ENCODE measurements around the gene PCDHGC3.
A peak's percentile ranks its signal among the peaks of the same experiment; 100 is the strongest.

Gene PCDHGC3

DNA sequence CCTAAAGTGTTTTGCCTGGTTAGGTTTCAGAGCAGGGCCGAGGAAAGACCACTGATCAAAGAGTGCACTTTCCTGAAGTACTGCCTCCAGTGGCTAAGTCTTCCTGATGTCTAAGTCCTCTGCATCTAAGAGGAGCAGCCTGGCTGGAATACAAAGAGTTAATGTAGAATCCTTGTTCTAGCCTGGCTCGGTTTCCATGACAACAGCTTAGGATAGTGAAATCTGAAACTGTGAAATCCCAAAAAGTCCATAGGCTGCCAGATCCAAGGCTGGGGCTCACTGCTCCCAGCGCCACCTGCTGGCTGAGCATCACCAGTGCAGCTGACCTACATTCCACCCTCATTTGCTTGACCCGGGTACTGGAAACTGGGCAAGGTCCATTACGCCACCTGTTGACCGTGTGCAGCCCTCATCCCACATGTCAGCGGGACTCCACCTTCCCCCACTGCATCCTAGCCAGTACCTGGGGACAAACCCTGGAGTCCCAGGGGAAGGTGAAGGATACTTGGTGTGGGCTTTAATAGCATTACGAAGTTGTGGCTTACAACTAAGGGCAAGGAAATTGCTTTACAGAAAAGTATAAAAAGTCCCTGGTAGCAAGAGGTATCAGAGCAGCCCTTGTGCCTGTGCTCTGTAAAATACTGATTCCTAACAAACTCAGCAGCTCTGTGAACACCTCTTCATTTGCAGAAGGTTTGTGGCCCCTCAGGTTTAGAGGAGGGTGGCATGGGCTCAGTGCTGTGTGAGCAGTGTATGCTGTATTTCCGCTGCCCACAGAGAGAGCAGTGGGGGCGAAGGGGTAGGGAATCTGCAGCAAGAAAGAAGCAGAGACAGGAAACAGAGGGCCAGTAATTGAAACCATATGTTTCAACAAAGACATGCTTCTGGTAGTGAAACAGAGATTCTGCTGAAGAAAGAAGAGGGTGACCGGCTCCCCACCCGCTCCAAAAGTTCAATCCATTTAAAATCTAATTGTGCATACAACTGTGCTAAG, 49.1 kb downstream of the PCDHGC3 start:
- DNase-seq = peak; percentile 53

GRCh38 chr5:141525653-141526052, 49.9 kb downstream of the PCDHGC3 start:
- no peak for DNase-seq

- no peak for DNase-seq
These were observed 51.7 kb downstream of the PCDHGC3 start for GRCh38 chr5:141527426-141527825.

Data from activated CD4-positive, alpha-beta T cell treated with anti-CD3 and anti-CD28 coated beads for 48 hours (primary cell).